HCT116 (cell line): ENCODE results near the gene DNHD1. TPM values are rescaled to one million over a fixed set of nuclear protein-coding genes. Genes with fewer than 3 reads are reported as not detected.
"Not testable (repeated sequence)": the region's sequence is repeated elsewhere in the genome, so short reads cannot be mapped to it uniquely, and the experiment has no call there.

Source experiments
- ATAC-seq: fragments of 200-7000 bp; cut with Tn5 transposase; 2 replicates; pipeline ENCODE4 v1.9.1; 2020; ENCODE audit warnings: mild to moderate bottlenecking, moderate library complexity
- BruUV-seq: library from RNA; stranded (reverse); fragments of 400-500 nt; replicated peaks from 2 replicates; lab custom pipeline; 2021; lab: Mats Ljungman, UMichigan
- CTCF ChIA-PET: fragments of 300-600 bp; sonication (Branson Sonifier 250); formaldehyde crosslinking; loops from one replicate; lab custom pipeline; 2021; ENCODE audit warnings: antibody characterized with exemption; lab: Charles Lee
- POLR2A ChIA-PET: fragments of 300-600, 350-600 bp; sonication (Branson Sonifier 250); formaldehyde crosslinking; loops from one replicate; lab custom pipeline; 2021; ENCODE audit warnings: antibody characterized with exemption; lab: Charles Lee
- RAD21 ChIA-PET, 2 experiments: fragments of 300-600 bp; sonication (Branson Sonifier 250); formaldehyde crosslinking; loops; one replicate each; lab custom pipeline; 2023; ENCODE audit warnings: low total read pairs in 2 of 2; ENCODE audit not compliant: uncharacterized antibody in 2 of 2, unreplicated experiment in 2 of 2, low non-redundant PET in 1 of 2; lab: Charles Lee
- DNase-seq: peaks from one replicate; pipeline ENCODE4 v3.0.0-alpha.2; 2010; ENCODE audit warnings: low read depth, low spot score
- H2AFZ ChIP-seq: fragments of 200-600 bp; shearing (Covaris generic), sonication (generic); 2 replicates; pipeline ENCODE4 v1.6.1; 2017; ENCODE audit warnings: low read depth, mixed run types, mixed read lengths, antibody characterized with exemption, low read length; ENCODE audit not compliant: poor library complexity, severe bottlenecking
- H3K27ac ChIP-seq: 2 replicates; pipeline ENCODE4 v1.5.1; 2012; ENCODE audit warnings: low read depth, low read length
- H3K27me3 ChIP-seq: fragments of 200-600 bp; sonication (generic); 2 replicates; pipeline ENCODE4 v1.6.1; 2016; ENCODE audit warnings: mixed run types, low read length, mixed read lengths; ENCODE audit not compliant: insufficient read depth
- H3K36me3 ChIP-seq, 2 experiments: fragments of 200-500 bp in 1 of 2; fragments of 200-600 bp in 1 of 2; sonication (Bioruptor generic) in 1 of 2; sonication (generic) in 1 of 2; 2 replicates each; pipeline versions ENCODE4 v1.5.1 to v1.6.1; 2014 to 2016; ENCODE audit warnings: low read length in 2 of 2, inconsistent platforms in 1 of 2, mixed read lengths in 1 of 2, mixed run types in 1 of 2; ENCODE audit not compliant: insufficient read depth in 2 of 2, control insufficient read depth in 1 of 2
- H3K4me1 ChIP-seq, 2 experiments: fragments of 200-600 bp in 1 of 2; sonication (generic) in 1 of 2; 2 replicates each; pipeline versions ENCODE4 v1.5.1 to v1.6.1; 2012 to 2017; ENCODE audit warnings: low read length in 2 of 2, inconsistent platforms in 1 of 2, mild to moderate bottlenecking in 1 of 2, mixed read lengths in 1 of 2, mixed run types in 1 of 2, moderate library complexity in 1 of 2; ENCODE audit not compliant: insufficient read depth in 2 of 2, control insufficient read depth in 1 of 2
- H3K4me2 ChIP-seq: fragments of 200-600 bp; sonication (generic); 2 replicates; pipeline ENCODE4 v1.6.1; 2017; ENCODE audit warnings: mixed run types, low read length, mixed read lengths
- H3K4me3 ChIP-seq, 2 experiments: fragments of 200-600 bp in 1 of 2; sonication (generic) in 1 of 2; replicated peaks in 1 of 2; 2 replicates each; pipeline ENCODE4 v1.5.1; 2011 to 2016; ENCODE audit warnings: low read length in 2 of 2, control low read depth in 1 of 2, low read depth in 1 of 2, mild to moderate bottlenecking in 1 of 2, mixed read lengths in 1 of 2, mixed run types in 1 of 2
- H3K79me2 ChIP-seq: fragments of 200-600 bp; sonication (generic); 2 replicates; pipeline ENCODE4 v1.6.1; 2017; ENCODE audit warnings: mild to moderate bottlenecking, mixed run types, low read length, moderate library complexity, mixed read lengths; ENCODE audit not compliant: insufficient read depth
- H3K9ac ChIP-seq: fragments of 200-600 bp; sonication (generic); 2 replicates; pipeline ENCODE4 v1.6.1; 2016; ENCODE audit warnings: low read length, mixed read lengths
- H3K9me2 ChIP-seq: fragments of 200-600 bp; sonication (generic), shearing (Covaris generic); 2 replicates; pipeline ENCODE4 v1.6.1; 2017; ENCODE audit warnings: mixed run types, mild to moderate bottlenecking, moderate library complexity; ENCODE audit not compliant: insufficient read depth
- H3K9me3 ChIP-seq, 2 experiments: fragments of 200-500 bp in 1 of 2; fragments of 200-600 bp in 1 of 2; sonication (Bioruptor generic) in 1 of 2; sonication (generic) in 1 of 2; 2 replicates each; pipeline ENCODE4 v1.6.1; 2014 to 2017; ENCODE audit warnings: low read length in 2 of 2, mixed read lengths in 2 of 2, inconsistent platforms in 1 of 2, low read depth in 1 of 2, mild to moderate bottlenecking in 1 of 2, mixed run types in 1 of 2, moderate library complexity in 1 of 2; ENCODE audit not compliant: control insufficient read depth in 1 of 2, insufficient read depth in 1 of 2
- H4K20me1 ChIP-seq: fragments of 200-600 bp; sonication (generic), shearing (Covaris generic); 2 replicates; pipeline ENCODE4 v1.6.1; 2017; ENCODE audit warnings: mixed run types, mild to moderate bottlenecking, moderate library complexity; ENCODE audit not compliant: insufficient read depth
- ATF3 ChIP-seq: IDR thresholded peaks from 2 replicates; pipeline ENCODE4 v1.6.1; 2012
- CEBPB ChIP-seq: IDR thresholded peaks from 2 replicates; pipeline ENCODE4 v1.6.1; 2012; ENCODE audit warnings: low read depth
- CTCF ChIP-seq, 3 experiments: fragments of 200-600 bp in 1 of 3; sonication (generic) in 1 of 3; IDR thresholded peaks in 2 of 3; conservative IDR thresholded peaks in 1 of 3; 2 replicates each; pipeline ENCODE4 v1.5.1; 2012 to 2017; ENCODE audit warnings: low read depth in 2 of 3, low read length in 2 of 3, antibody characterized with exemption in 1 of 3, borderline replicate concordance in 1 of 3, control low read depth in 1 of 3, mild to moderate bottlenecking in 1 of 3, mixed read lengths in 1 of 3, mixed run types in 1 of 3, moderate library complexity in 1 of 3; ENCODE audit not compliant: insufficient read depth in 1 of 3
- JUND ChIP-seq: IDR thresholded peaks from 2 replicates; pipeline ENCODE4 v1.6.1; 2012
- SIN3A ChIP-seq: IDR thresholded peaks from 2 replicates; pipeline ENCODE4 v1.6.1; 2012; ENCODE audit warnings: low read depth
- YY1 ChIP-seq: IDR thresholded peaks from 2 replicates; pipeline ENCODE4 v1.6.1; 2011; ENCODE audit warnings: low read length, low read depth, moderate library complexity, mild to moderate bottlenecking; ENCODE audit not compliant: insufficient replicate concordance; ENCODE audit errors: extremely low read depth
- intact Hi-C: fragments of 100-400 bp; cut with micrococcal nuclease; formaldehyde crosslinking; loops from 2 replicates; pipeline ENCODE4 v1.10.0; 2022
- total RNA-seq: library from RNA; stranded (reverse); gene quantifications from one replicate; pipeline ENCODE4 v1.2.1, GENCODE V29; 2021; ENCODE audit not compliant: unreplicated experiment

The DNHD1 gene
- total RNA-seq, 1 experiment from 2014 or later: 8.0 TPM

- Histone ChIP-seq H3K27ac (no peak overlapping the region), H3K4me2 (no peak overlapping the region), H2AFZ (no peak overlapping the region), H3K79me2 (no peaks in the 10 kb centered on the region), H4K20me1 (no peaks in the 10 kb centered on the region), H3K4me3 (no peak overlapping the region), H3K36me3 (no peaks in the 10 kb centered on the region), H3K9ac (no peak overlapping the region), H3K9me2 (no peaks in the 10 kb centered on the region), H3K9me3 (no peaks in the 10 kb centered on the region), H3K4me1 (no peaks in the 10 kb centered on the region), H3K27me3 (no peaks in the 10 kb centered on the region)
- ChIA-PET CTCF (no interaction called here), RAD21 (no interaction called here), POLR2A (no interaction called here)
- no peak for ATAC-seq
- intact Hi-C loops: no loop called here
- no TSS peak for BruUV-seq
- TF ChIP-seq SIN3A: no peak
- no peak for DNase-seq
Observed at GRCh38 chr11:6516865-6517264, 19.8 kb downstream of the DNHD1 start.

GRCh38 chr11:6520265-6520664, 23.2 kb downstream of the DNHD1 start:
- intact Hi-C loops: no loop called here
- no TSS peak for BruUV-seq
- H3K4me3 ChIP-seq: no peak overlapping the region
- TF ChIP-seq SIN3A (no peak), JUND (no peak), CTCF (IDR thresholded peaks at IDR 0.05 in 2 of 3, conservative IDR thresholded peaks at IDR 0.05 in 1 of 3; ENCODE audit: borderline replicate concordance in 1 of 3, insufficient read depth in 1 of 3, low read depth in 2 of 3, low read length in 2 of 3) (no peak), CEBPB (no peak), YY1 (no peak), ATF3 (no peak)
- RAD21 ChIA-PET: no interaction called here
- no peak overlapping the region for H3K9ac ChIP-seq
- H3K4me2 ChIP-seq: no peak overlapping the region
- CTCF ChIA-PET: no interaction called here
- H3K27ac ChIP-seq: no peak overlapping the region
- POLR2A ChIA-PET: no interaction called here
- no peaks in the 10 kb centered on the region for H3K9me2 ChIP-seq
- no peaks in the 10 kb centered on the region for H3K36me3 ChIP-seq
- H3K27me3 ChIP-seq: no peaks in the 10 kb centered on the region
- ATAC-seq (no peak), DNase-seq (no peak)
- H3K4me1 ChIP-seq: peaks cover 8 to 11% of the 10 kb centered on the region in 2 experiments; a peak in 3 of 4 replicates
- H2AFZ ChIP-seq: no peak overlapping the region
- no peaks in the 10 kb centered on the region for H4K20me1 ChIP-seq
- H3K79me2 ChIP-seq: no peaks in the 10 kb centered on the region
- H3K9me3 ChIP-seq: no peaks in the 10 kb centered on the region

GRCh38 chr11:6521946-6522345, 24.9 kb downstream of the DNHD1 start:
- H3K27me3 ChIP-seq, H3K9ac ChIP-seq, H3K4me3 ChIP-seq, H3K9me3 ChIP-seq, H3K27ac ChIP-seq, H3K4me2 ChIP-seq, H3K9me2 ChIP-seq, H3K36me3 ChIP-seq, ATAC-seq, H2AFZ ChIP-seq, BruUV-seq, DNase-seq, H4K20me1 ChIP-seq, POLR2A ChIA-PET, H3K79me2 ChIP-seq, RAD21 ChIA-PET, intact Hi-C loops: not testable (repeated sequence)
- H3K4me1 ChIP-seq: peaks cover 8 to 11% of the 10 kb centered on the region in 2 experiments; a peak in 3 of 4 replicates
- CTCF ChIA-PET: interaction anchor here (1.6 kb wide), 1 partner anchor 9 kb away, joined by 6 read pairs; no protein-coding TSS in a partner anchor
